Bronchial epithelial cell (primary cell): Measurements from ENCODE around the gene OPA3. TPM values are rescaled to one million over a fixed set of nuclear protein-coding genes. Genes with fewer than 3 reads are reported as not detected.

Experiments
- DNase-seq: peaks from one replicate; pipeline ENCODE4 v3.0.0-alpha.2; 2010; ENCODE audit warnings: low read depth
- FAIRE-seq: peaks from 2 replicates; lab custom pipeline; 2011; peaks lifted over from hg19 to GRCh38; lab: Jason Lieb, UNC
- H3K27me3 ChIP-seq: 2 replicates; pipeline ENCODE4 v1.5.1; 2011; ENCODE audit warnings: low read length; ENCODE audit not compliant: control insufficient read depth, insufficient read depth
- H3K36me3 ChIP-seq: 2 replicates; pipeline ENCODE4 v1.5.1; 2011; ENCODE audit warnings: low read length; ENCODE audit not compliant: control insufficient read depth, insufficient read depth
- H3K4me3 ChIP-seq: 2 replicates; pipeline ENCODE4 v1.5.1; 2011; ENCODE audit warnings: mild to moderate bottlenecking, low read depth, low read length, control low read depth
- CTCF ChIP-seq: IDR thresholded peaks from 2 replicates; pipeline ENCODE4 v1.5.1; 2011; ENCODE audit warnings: mild to moderate bottlenecking, moderate library complexity, low read length, control low read depth, inconsistent platforms; ENCODE audit not compliant: insufficient read depth, severe bottlenecking
- total RNA-seq: library from RNA; depleted of rRNA; stranded (reverse); fragments of >200 nt; gene quantifications from 2 replicates; pipeline ENCODE4 v1.2.1, GENCODE V29; 2014

The OPA3 gene
- total RNA-seq, 1 donor from 2014 or later: 5.3 TPM

- Histone ChIP-seq H3K4me3 (no peak overlapping the region), H3K36me3 (no peaks in the 10 kb centered on the region), H3K27me3 (no peaks in the 10 kb centered on the region)
- no peak for DNase-seq
- no peak for TF ChIP-seq CTCF
- FAIRE-seq: no peak
These were observed 17.0 kb downstream of the OPA3 start for GRCh38 chr19:45567609-45568008.

- DNase-seq: no peak
- Histone ChIP-seq H3K36me3 (no peaks in the 10 kb centered on the region), H3K27me3 (no peaks in the 10 kb centered on the region), H3K4me3 (no peak overlapping the region)
- TF ChIP-seq CTCF: no peak
- FAIRE-seq: no peak
These were observed 20.3 kb downstream of the OPA3 start for GRCh38 chr19:45564131-45564780.

DNA sequence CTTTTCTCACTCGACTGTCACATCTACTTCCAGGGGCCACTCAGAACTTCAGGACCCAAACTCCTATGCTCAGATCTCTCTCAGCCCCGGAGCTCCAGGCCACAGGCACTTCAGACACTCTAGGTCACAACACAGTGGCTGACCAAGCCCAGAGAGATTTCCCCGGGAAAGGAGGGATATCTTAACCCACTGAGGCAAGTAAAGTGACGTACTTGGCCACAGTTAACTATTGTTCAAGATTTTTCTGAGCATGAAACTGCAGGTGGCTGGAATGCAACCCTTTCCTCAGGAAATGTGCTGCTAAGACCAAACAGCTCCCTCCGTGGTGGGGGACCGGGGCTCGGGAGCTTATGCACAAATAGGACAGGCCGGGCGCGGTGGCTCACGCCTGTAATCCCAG lies 23.9 kb downstream of the OPA3 start:
- Histone ChIP-seq H3K4me3 (no peak overlapping the region), H3K27me3 (no peaks in the 10 kb centered on the region), H3K36me3 (no peaks in the 10 kb centered on the region)
- DNase-seq (no peak), FAIRE-seq (no peak)
- TF ChIP-seq CTCF: no peak

GRCh38 chr19:45560038-45560437 lies 24.6 kb downstream of the OPA3 start:
- no peak overlapping the region for H3K4me3 ChIP-seq
- DNase-seq (no peak), FAIRE-seq (peak; percentile 47)
- no peak for TF ChIP-seq CTCF
- H3K27me3 ChIP-seq: no peaks in the 10 kb centered on the region
- no peaks in the 10 kb centered on the region for H3K36me3 ChIP-seq

GRCh38 chr19:45558399-45558878 lies 26.2 kb downstream of the OPA3 start:
- TF ChIP-seq CTCF: peak; percentile 83
- Histone ChIP-seq H3K27me3 (no peaks in the 10 kb centered on the region), H3K4me3 (no peak overlapping the region), H3K36me3 (no peaks in the 10 kb centered on the region)
- peak; percentile 36 for FAIRE-seq
- peak; percentile 81 for DNase-seq

- no peak for FAIRE-seq
- DNase-seq: no peak
- Histone ChIP-seq H3K27me3 (no peaks in the 10 kb centered on the region), H3K36me3 (peaks cover 2% of the 10 kb centered on the region), H3K4me3 (no peak overlapping the region)
- no peak for TF ChIP-seq CTCF
These were observed 27.8 kb downstream of the OPA3 start for GRCh38 chr19:45556835-45557234.
